Hepatocyte (in vitro differentiated cells): Measurements from ENCODE around the gene CINP.

Experiments
- EZH2 ChIP-seq: fragments of 200-600 bp; sonication (generic); IDR thresholded peaks from 2 replicates; pipeline ENCODE4 v1.6.1; 2016; ENCODE audit warnings: antibody characterized with exemption, mild to moderate bottlenecking, borderline replicate concordance
- EZH2phosphoT487 ChIP-seq: fragments of 200-600 bp; sonication (generic); IDR thresholded peaks from one replicate; pipeline ENCODE4 v1.6.1; 2018; ENCODE audit warnings: antibody characterized with exemption, mild to moderate bottlenecking, low read depth, moderate library complexity; ENCODE audit not compliant: unreplicated experiment, severe bottlenecking
- TF ChIP-seq, protein P1 (sequence below): fragments of 200-600 bp; sonication (generic); IDR thresholded peaks from 2 replicates; pipeline ENCODE4 v1.5.1; 2016; ENCODE audit warnings: antibody characterized with exemption, mild to moderate bottlenecking; ENCODE audit not compliant: poor library complexity

DNA sequence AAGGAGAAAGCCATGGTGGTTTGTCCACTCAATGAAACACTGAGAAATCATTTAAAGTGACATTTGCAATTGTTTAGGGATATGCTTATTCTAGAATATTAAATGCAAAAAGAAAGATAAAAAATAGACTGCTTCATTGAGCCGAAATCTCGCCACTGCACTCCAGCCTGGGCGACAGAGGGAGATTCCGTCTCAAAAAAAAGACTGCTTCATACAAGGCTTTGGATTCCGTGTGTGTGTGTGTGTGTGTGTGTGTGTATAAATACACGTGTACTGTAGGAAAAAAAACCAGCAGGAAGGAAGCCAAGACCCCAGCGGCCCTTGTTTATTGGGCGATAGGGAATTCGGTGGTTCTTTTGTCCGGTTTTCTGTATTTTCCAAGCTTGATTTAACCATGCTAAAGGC is 46.4 kb downstream of the CINP start:
- TF ChIP-seq, protein P1, sequence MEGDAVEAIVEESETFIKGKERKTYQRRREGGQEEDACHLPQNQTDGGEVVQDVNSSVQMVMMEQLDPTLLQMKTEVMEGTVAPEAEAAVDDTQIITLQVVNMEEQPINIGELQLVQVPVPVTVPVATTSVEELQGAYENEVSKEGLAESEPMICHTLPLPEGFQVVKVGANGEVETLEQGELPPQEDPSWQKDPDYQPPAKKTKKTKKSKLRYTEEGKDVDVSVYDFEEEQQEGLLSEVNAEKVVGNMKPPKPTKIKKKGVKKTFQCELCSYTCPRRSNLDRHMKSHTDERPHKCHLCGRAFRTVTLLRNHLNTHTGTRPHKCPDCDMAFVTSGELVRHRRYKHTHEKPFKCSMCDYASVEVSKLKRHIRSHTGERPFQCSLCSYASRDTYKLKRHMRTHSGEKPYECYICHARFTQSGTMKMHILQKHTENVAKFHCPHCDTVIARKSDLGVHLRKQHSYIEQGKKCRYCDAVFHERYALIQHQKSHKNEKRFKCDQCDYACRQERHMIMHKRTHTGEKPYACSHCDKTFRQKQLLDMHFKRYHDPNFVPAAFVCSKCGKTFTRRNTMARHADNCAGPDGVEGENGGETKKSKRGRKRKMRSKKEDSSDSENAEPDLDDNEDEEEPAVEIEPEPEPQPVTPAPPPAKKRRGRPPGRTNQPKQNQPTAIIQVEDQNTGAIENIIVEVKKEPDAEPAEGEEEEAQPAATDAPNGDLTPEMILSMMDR = no peak
- no peak for TF ChIP-seq EZH2
- no peak for TF ChIP-seq EZH2phosphoT487
